WI38 (cell line): ENCODE measurements around the gene EIF2D.

Experiments used
- H3K4me3 ChIP-seq: 2 replicates; pipeline ENCODE4 v1.5.1; 2011; ENCODE audit warnings: low read depth, mild to moderate bottlenecking, control low read depth, low read length
- TF ChIP-seq, protein P1 (sequence below): IDR thresholded peaks from 2 replicates; pipeline ENCODE4 v1.5.1; 2012; ENCODE audit warnings: low read depth, mild to moderate bottlenecking, control low read depth, low read length

EIF2D gene

GRCh38 chr1:206608108-206608698 lies 4.1 kb downstream of the EIF2D start:
- H3K4me3 ChIP-seq = no peak overlapping the region
- TF ChIP-seq, protein P1, sequence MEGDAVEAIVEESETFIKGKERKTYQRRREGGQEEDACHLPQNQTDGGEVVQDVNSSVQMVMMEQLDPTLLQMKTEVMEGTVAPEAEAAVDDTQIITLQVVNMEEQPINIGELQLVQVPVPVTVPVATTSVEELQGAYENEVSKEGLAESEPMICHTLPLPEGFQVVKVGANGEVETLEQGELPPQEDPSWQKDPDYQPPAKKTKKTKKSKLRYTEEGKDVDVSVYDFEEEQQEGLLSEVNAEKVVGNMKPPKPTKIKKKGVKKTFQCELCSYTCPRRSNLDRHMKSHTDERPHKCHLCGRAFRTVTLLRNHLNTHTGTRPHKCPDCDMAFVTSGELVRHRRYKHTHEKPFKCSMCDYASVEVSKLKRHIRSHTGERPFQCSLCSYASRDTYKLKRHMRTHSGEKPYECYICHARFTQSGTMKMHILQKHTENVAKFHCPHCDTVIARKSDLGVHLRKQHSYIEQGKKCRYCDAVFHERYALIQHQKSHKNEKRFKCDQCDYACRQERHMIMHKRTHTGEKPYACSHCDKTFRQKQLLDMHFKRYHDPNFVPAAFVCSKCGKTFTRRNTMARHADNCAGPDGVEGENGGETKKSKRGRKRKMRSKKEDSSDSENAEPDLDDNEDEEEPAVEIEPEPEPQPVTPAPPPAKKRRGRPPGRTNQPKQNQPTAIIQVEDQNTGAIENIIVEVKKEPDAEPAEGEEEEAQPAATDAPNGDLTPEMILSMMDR = peak; percentile 63

DNA sequence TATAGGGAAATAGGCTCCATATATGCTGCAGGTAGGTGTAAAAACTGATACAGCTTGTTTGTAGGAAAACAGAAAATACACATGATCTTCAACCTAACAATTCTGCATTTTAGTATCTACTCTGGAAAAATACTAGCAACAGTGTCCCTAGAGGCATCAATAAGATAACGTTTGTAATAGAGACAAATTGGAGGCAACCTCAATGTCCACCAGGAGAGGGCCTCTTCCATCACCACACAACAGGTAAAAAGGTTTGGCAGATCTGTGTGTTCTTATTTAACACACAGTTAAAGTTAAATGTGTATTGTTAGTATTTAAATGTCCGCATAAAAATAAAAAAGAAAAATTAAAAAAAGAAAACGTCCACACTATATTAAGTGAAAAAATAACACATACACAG lies 5.4 kb downstream of the EIF2D start:
- TF ChIP-seq, protein P1 = peak; percentile 26; the same call in 1 of the 2 replicates
- no peak overlapping the region for H3K4me3 ChIP-seq

GRCh38 chr1:206604861-206605260 lies 7.4 kb downstream of the EIF2D start:
- TF ChIP-seq, protein P1 = no peak
- H3K4me3 ChIP-seq = no peak overlapping the region

- TF ChIP-seq, protein P1 = no peak
- no peak overlapping the region for H3K4me3 ChIP-seq
Measured at GRCh38 chr1:206600527-206600926, 11.7 kb downstream of the EIF2D start.

GRCh38 chr1:206596319-206596666 lies 16.0 kb downstream of the EIF2D start:
- TF ChIP-seq, protein P1 = no peak
- H3K4me3 ChIP-seq = no peak overlapping the region

- TF ChIP-seq, protein P1 = no peak
- H3K4me3 ChIP-seq = no peak overlapping the region
Measured at GRCh38 chr1:206595581-206596318, 16.5 kb downstream of the EIF2D start.

- H3K4me3 ChIP-seq = no peak overlapping the region
- TF ChIP-seq, protein P1 = no peak
Measured at GRCh38 chr1:206593351-206593925, 18.8 kb downstream of the EIF2D start.
